ENCODE results near the gene DYRK4. TPM values are rescaled to one million over a fixed set of nuclear protein-coding genes. Genes with fewer than 3 reads are reported as not detected.
A peak's percentile ranks its signal among the peaks of the same experiment; 100 is the strongest.

Gene DYRK4
- total and polyA plus RNA-seq, 2 of the 13 experiments (the other 11 are each of a cell fraction or from before 2014, with no cell fraction given): 29.4 to 40.2 TPM

DNA sequence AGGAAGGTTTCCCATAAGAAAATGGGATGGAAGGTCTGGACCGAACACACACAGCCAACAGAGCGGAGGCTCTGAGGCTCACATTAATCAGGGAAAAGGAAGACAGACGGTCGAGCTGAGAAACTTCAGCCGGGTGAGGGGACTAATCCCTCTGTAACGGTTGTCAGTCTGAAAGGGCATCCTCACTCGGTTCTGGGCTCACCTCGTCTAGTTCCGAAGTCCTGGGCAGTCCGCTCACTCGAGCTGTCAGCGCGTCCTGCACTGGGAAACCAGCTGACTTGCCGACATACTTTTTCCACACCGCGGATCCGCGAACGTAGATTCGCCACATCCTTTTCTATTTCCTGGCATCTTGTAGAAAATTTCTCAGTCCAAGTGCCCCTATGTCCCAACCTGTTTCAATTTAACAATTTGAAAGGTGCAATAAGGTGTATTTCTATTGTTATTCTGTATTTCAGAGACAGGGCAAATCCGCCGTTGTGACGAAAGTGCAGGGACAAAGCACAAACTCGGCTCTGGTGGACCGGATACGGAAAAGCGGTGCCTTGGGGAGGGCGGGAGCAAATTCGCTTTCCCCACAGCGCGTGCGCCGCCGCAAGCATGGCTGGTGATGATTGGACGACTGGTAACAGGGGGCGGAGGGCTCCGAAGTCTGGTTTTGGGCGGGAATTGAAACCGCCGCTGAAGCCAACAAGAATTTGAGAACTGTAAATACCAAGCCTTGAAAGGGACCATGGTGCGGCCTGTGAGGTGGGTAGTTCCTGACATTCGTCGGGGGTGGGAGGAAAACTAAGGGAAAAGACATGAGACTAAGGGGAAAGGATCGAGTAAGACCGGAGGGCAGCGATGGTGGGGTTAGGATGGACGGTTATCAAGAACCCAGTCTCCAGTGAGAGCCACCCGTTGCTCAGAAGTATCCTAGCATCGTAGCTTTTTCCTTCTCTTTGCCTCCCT lies 23.5 kb upstream of the DYRK4 start, which contains the start of gene RAD51AP1 (continued):
- TF ChIP-seq, protein P1, sequence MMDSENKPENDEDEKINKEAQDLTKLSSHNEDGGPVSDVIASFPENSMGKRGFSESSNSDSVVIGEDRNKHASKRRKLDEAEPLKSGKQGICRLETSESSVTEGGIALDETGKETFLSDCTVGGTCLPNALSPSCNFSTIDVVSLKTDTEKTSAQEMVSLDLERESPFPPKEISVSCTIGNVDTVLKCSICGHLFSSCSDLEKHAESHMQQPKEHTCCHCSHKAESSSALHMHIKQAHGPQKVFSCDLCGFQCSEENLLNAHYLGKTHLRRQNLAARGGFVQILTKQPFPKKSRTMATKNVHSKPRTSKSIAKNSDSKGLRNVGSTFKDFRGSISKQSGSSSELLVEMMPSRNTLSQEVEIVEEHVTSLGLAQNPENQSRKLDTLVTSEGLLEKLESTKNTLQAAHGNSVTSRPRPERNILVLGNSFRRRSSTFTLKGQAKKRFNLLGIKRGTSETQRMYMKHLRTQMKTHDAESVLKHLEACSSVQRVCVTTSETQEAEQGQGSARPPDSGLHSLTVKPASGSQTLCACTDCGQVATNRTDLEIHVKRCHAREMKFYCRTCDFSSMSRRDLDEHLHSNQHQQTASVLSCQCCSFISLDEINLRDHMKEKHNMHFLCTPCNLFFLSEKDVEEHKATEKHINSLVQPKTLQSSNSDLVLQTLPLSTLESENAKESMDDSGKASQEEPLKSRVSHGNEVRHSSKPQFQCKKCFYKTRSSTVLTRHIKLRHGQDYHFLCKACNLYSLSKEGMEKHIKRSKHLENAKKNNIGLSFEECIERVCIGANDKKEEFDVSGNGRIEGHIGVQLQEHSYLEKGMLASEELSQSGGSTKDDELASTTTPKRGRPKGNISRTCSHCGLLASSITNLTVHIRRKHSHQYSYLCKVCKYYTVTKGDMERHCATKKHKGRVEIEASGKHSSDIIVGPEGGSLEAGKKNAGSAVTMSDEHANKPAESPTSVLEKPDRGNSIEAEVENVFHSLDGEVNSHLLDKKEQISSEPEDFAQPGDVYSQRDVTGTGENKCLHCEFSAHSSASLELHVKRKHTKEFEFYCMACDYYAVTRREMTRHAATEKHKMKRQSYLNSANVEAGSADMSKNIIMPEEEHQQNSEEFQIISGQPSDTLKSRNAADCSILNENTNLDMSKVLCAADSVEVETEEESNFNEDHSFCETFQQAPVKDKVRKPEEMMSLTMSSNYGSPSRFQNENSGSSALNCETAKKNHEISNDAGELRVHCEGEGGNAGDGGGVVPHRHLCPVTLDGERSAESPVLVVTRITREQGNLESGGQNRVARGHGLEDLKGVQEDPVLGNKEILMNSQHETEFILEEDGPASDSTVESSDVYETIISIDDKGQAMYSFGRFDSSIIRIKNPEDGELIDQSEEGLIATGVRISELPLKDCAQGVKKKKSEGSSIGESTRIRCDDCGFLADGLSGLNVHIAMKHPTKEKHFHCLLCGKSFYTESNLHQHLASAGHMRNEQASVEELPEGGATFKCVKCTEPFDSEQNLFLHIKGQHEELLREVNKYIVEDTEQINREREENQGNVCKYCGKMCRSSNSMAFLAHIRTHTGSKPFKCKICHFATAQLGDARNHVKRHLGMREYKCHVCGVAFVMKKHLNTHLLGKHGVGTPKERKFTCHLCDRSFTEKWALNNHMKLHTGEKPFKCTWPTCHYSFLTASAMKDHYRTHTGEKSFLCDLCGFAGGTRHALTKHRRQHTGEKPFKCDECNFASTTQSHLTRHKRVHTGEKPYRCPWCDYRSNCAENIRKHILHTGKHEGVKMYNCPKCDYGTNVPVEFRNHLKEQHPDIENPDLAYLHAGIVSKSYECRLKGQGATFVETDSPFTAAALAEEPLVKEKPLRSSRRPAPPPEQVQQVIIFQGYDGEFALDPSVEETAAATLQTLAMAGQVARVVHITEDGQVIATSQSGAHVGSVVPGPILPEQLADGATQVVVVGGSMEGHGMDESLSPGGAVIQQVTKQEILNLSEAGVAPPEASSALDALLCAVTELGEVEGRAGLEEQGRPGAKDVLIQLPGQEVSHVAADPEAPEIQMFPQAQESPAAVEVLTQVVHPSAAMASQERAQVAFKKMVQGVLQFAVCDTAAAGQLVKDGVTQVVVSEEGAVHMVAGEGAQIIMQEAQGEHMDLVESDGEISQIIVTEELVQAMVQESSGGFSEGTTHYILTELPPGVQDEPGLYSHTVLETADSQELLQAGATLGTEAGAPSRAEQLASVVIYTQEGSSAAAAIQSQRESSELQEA (CRISPR knock-in tag; IDR thresholded peaks at IDR 0.05; ENCODE audit: not compliant biosample characterization): no peak
- TF ChIP-seq MED8 (CRISPR knock-in tag; IDR thresholded peaks at IDR 0.05; ENCODE audit: insufficient replicate concordance): no peak
- peak; percentile 46; the same call in 1 of the 2 replicates for TF ChIP-seq SMAD3 (CRISPR knock-in tag; IDR thresholded peaks at IDR 0.05)
- no peak for TF ChIP-seq ARNT2 (CRISPR knock-in tag; IDR thresholded peaks at IDR 0.05; ENCODE audit: low read depth)
- TF ChIP-seq ZNF619 (CRISPR knock-in tag; IDR thresholded peaks at IDR 0.05): no peak
- TF ChIP-seq, protein P2, sequence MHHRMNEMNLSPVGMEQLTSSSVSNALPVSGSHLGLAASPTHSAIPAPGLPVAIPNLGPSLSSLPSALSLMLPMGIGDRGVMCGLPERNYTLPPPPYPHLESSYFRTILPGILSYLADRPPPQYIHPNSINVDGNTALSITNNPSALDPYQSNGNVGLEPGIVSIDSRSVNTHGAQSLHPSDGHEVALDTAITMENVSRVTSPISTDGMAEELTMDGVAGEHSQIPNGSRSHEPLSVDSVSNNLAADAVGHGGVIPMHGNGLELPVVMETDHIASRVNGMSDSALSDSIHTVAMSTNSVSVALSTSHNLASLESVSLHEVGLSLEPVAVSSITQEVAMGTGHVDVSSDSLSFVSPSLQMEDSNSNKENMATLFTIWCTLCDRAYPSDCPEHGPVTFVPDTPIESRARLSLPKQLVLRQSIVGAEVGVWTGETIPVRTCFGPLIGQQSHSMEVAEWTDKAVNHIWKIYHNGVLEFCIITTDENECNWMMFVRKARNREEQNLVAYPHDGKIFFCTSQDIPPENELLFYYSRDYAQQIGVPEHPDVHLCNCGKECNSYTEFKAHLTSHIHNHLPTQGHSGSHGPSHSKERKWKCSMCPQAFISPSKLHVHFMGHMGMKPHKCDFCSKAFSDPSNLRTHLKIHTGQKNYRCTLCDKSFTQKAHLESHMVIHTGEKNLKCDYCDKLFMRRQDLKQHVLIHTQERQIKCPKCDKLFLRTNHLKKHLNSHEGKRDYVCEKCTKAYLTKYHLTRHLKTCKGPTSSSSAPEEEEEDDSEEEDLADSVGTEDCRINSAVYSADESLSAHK (CRISPR knock-in tag; IDR thresholded peaks at IDR 0.05; ENCODE audit: borderline replicate concordance): 0 out of 2 replicates have a peak, but pooled peaks have one; percentile 33
- 0 out of 2 replicates have a peak, but pooled peaks have one; percentile 24 for TF ChIP-seq IRF2 (CRISPR knock-in tag; IDR thresholded peaks at IDR 0.05)
- no peak for TF ChIP-seq ZKSCAN1 (IDR thresholded peaks at IDR 0.05; ENCODE audit: low read length)
- TF ChIP-seq, protein P3, sequence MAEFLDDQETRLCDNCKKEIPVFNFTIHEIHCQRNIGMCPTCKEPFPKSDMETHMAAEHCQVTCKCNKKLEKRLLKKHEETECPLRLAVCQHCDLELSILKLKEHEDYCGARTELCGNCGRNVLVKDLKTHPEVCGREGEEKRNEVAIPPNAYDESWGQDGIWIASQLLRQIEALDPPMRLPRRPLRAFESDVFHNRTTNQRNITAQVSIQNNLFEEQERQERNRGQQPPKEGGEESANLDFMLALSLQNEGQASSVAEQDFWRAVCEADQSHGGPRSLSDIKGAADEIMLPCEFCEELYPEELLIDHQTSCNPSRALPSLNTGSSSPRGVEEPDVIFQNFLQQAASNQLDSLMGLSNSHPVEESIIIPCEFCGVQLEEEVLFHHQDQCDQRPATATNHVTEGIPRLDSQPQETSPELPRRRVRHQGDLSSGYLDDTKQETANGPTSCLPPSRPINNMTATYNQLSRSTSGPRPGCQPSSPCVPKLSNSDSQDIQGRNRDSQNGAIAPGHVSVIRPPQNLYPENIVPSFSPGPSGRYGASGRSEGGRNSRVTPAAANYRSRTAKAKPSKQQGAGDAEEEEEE (CRISPR knock-in tag; IDR thresholded peaks at IDR 0.05; ENCODE audit: borderline replicate concordance): no peak
- TF ChIP-seq RCOR2 (CRISPR knock-in tag; IDR thresholded peaks at IDR 0.05): no peak
- TF ChIP-seq, protein P4, sequence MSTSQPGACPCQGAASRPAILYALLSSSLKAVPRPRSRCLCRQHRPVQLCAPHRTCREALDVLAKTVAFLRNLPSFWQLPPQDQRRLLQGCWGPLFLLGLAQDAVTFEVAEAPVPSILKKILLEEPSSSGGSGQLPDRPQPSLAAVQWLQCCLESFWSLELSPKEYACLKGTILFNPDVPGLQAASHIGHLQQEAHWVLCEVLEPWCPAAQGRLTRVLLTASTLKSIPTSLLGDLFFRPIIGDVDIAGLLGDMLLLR (CRISPR knock-in tag; IDR thresholded peaks at IDR 0.05): 0 out of 2 replicates have a peak, but pooled peaks have one; percentile 68
